HG02970 (cell line): ENCODE measurements around the gene MZF1.
A peak's percentile ranks its signal among the peaks of the same experiment; 100 is the strongest.

Experiments
- ATAC-seq: cut with Tn5 transposase; IDR thresholded peaks from one replicate; pipeline ENCODE4 v1.9.1; 2021; ENCODE audit warnings: mild to moderate bottlenecking, moderate library complexity, moderate number of reproducible peaks; ENCODE audit not compliant: unreplicated experiment, low FRiP score

MZF1 gene

GRCh38 chr19:58515259-58515658, 57.9 kb downstream of the MZF1 start:
- ATAC-seq, result no peak

- ATAC-seq, result no peak
These were observed 58.5 kb downstream of the MZF1 start for GRCh38 chr19:58514564-58515022.

GRCh38 chr19:58513694-58514563, 59.2 kb downstream of the MZF1 start:
- peak; percentile 61 for ATAC-seq

- ATAC-seq, result no peak
These were observed 59.9 kb downstream of the MZF1 start for GRCh38 chr19:58513213-58513693.
